IPS-15b (cell line): Measurements from ENCODE around the gene FNDC5.
A peak's percentile ranks its signal among the peaks of the same experiment; 100 is the strongest.

Experiments
- H3K27me3 ChIP-seq: one replicate; pipeline ENCODE4 v1.6.1; 2013; ENCODE audit warnings: low read length; ENCODE audit not compliant: control insufficient read depth, insufficient read depth
- H3K36me3 ChIP-seq: one replicate; pipeline ENCODE4 v1.6.1; 2013; ENCODE audit warnings: low read length; ENCODE audit not compliant: control insufficient read depth, insufficient read depth
- H3K4me1 ChIP-seq: one replicate; pipeline ENCODE4 v1.6.1; 2013; ENCODE audit warnings: mild to moderate bottlenecking, low read length; ENCODE audit not compliant: control insufficient read depth, insufficient read depth
- H3K4me3 ChIP-seq: one replicate; pipeline ENCODE4 v1.5.1; 2013; ENCODE audit warnings: low read depth, low read length
- H3K9ac ChIP-seq: one replicate; pipeline ENCODE4 v1.6.1; 2013; ENCODE audit warnings: low read depth, mild to moderate bottlenecking, low read length
- H3K9me3 ChIP-seq: one replicate; pipeline ENCODE4 v1.6.1; 2013; ENCODE audit warnings: mild to moderate bottlenecking, low read length; ENCODE audit not compliant: control insufficient read depth, insufficient read depth

The FNDC5 gene

GRCh38 chr1:32877211-32878110 is 6.7 kb upstream of the FNDC5 start:
- Histone ChIP-seq H3K4me3 (no peak overlapping the region), H3K9me3 (no peaks in the 10 kb centered on the region), H3K4me1 (peaks cover 20% of the 10 kb centered on the region), H3K36me3 (no peaks in the 10 kb centered on the region), H3K27me3 (peaks cover 6% of the 10 kb centered on the region), H3K9ac (no peak overlapping the region)

- Histone ChIP-seq H3K36me3 (no peaks in the 10 kb centered on the region), H3K9me3 (no peaks in the 10 kb centered on the region), H3K4me3 (peak overlapping the region; percentile 27), H3K9ac (no peak overlapping the region), H3K4me1 (peaks cover 22% of the 10 kb centered on the region), H3K27me3 (peaks cover 10% of the 10 kb centered on the region)
These were observed 5.9 kb upstream of the FNDC5 start for GRCh38 chr1:32876341-32877210.

GRCh38 chr1:32874860-32875752 is 4.4 kb upstream of the FNDC5 start:
- H3K4me1 ChIP-seq: peaks cover 26% of the 10 kb centered on the region
- H3K9me3 ChIP-seq: no peaks in the 10 kb centered on the region
- H3K4me3 ChIP-seq: no peak overlapping the region
- no peaks in the 10 kb centered on the region for H3K36me3 ChIP-seq
- peaks cover 19% of the 10 kb centered on the region for H3K27me3 ChIP-seq
- no peak overlapping the region for H3K9ac ChIP-seq

GRCh38 chr1:32873484-32873883 is 2.8 kb upstream of the FNDC5 start:
- Histone ChIP-seq H3K4me3 (no peak overlapping the region), H3K9ac (no peak overlapping the region)

GRCh38 chr1:32872192-32872460 is 1.4 kb upstream of the FNDC5 start:
- Histone ChIP-seq H3K27me3 (peaks cover 34% of the 10 kb centered on the region), H3K4me3 (peak overlapping the region; percentile 27), H3K36me3 (no peaks in the 10 kb centered on the region), H3K9ac (no peak overlapping the region), H3K9me3 (no peaks in the 10 kb centered on the region), H3K4me1 (peaks cover 21% of the 10 kb centered on the region)

More at GRCh38 chr1:32873484-32873883, 2.8 kb upstream of the FNDC5 start:
- Histone ChIP-seq H3K36me3 (no peaks in the 10 kb centered on the region), H3K9me3 (no peaks in the 10 kb centered on the region), H3K27me3 (peaks cover 34% of the 10 kb centered on the region), H3K4me1 (peaks cover 26% of the 10 kb centered on the region)

GRCh38 chr1:32871364-32872191 is 866 bp upstream of the FNDC5 start:
- peaks cover 17% of the 10 kb centered on the region for H3K4me1 ChIP-seq
- H3K36me3 ChIP-seq: no peaks in the 10 kb centered on the region
- H3K27me3 ChIP-seq: peaks cover 31% of the 10 kb centered on the region
- peak overlapping the region; percentile 64 for H3K4me3 ChIP-seq
- H3K9ac ChIP-seq: no peak overlapping the region
- no peaks in the 10 kb centered on the region for H3K9me3 ChIP-seq

GRCh38 chr1:32869923-32870614 is 643 bp downstream of the FNDC5 start:
- peaks cover 31% of the 10 kb centered on the region for H3K27me3 ChIP-seq
- peak overlapping the region; percentile 55 for H3K4me3 ChIP-seq
- H3K9me3 ChIP-seq: no peaks in the 10 kb centered on the region
- H3K4me1 ChIP-seq: peaks cover 14% of the 10 kb centered on the region
- H3K9ac ChIP-seq: no peak overlapping the region
- H3K36me3 ChIP-seq: no peaks in the 10 kb centered on the region

- H3K4me1 ChIP-seq: peaks cover 14% of the 10 kb centered on the region
- H3K4me3 ChIP-seq: no peak overlapping the region
- H3K27me3 ChIP-seq: peaks cover 31% of the 10 kb centered on the region
- no peaks in the 10 kb centered on the region for H3K9me3 ChIP-seq
- H3K36me3 ChIP-seq: no peaks in the 10 kb centered on the region
- H3K9ac ChIP-seq: no peak overlapping the region
These were observed 1.8 kb downstream of the FNDC5 start for GRCh38 chr1:32868806-32869455.

- Histone ChIP-seq H3K4me3 (no peak overlapping the region), H3K36me3 (no peaks in the 10 kb centered on the region), H3K27me3 (peaks cover 31% of the 10 kb centered on the region), H3K9me3 (no peaks in the 10 kb centered on the region), H3K9ac (no peak overlapping the region), H3K4me1 (peaks cover 14% of the 10 kb centered on the region)
These were observed 2.6 kb downstream of the FNDC5 start for GRCh38 chr1:32868085-32868484.

- Histone ChIP-seq H3K9me3 (no peaks in the 10 kb centered on the region), H3K4me1 (peaks cover 12% of the 10 kb centered on the region), H3K27me3 (peaks cover 31% of the 10 kb centered on the region)
These were observed 3.0 kb downstream of the FNDC5 start for GRCh38 chr1:32867671-32868070.

More at GRCh38 chr1:32867671-32868070, 3.0 kb downstream of the FNDC5 start:
- Histone ChIP-seq H3K36me3 (no peaks in the 10 kb centered on the region), H3K9ac (no peak overlapping the region), H3K4me3 (no peak overlapping the region)
